Measurements from ENCODE around the gene CHRDL2. TPM values are rescaled to one million over a fixed set of nuclear protein-coding genes. Genes with fewer than 3 reads are reported as not detected.

CHRDL2 gene
- total and polyA plus RNA-seq, 3 experiments from 2014 or later: not detected

DNA sequence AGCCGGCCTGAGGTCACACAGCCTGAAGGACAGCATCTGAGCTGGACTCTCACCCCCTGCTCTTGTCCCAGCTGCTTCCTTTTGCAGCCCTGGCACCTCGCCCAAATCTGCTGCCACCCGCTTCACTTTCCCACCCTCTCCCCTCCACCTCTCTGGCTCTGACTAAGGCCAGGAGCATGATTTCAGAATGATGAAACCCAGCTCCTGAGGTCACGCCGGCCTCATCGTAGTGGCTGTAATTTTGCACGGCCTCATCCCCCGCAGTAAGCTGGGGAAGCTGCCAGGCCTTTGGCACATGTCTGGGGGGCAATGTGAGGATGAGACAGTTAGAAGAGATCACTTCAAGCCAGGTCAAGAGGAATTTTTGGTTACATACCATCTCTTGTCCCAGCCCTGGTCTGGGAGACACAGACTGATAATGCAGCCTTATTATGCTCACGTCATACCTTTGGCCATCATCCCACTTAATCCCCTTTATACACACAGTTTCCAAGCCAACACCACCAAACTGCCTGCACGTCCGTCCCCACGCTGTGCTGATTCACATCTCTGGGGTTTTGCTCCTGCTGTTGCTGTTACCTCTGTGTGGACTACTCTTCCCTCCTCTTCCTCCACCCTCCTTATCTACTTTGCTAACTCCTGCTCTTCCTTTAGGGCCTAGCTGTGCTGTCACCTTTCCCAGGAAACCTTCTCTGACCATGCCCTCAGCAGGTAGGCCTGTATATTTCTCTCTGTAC is 58.1 kb downstream of the CHRDL2 start:
- H3K36me3 ChIP-seq (ENCODE audit: insufficient read depth, low read length): no peaks in the 10 kb centered on the region
- H3K9me3 Mint-ChIP-seq: no peaks in the 10 kb centered on the region
- CTCF ChIA-PET: interaction anchor here (0.5 to 1.4 kb wide), 2 partner anchors 9 to 249 kb away, joined by 3 read pairs; no protein-coding TSS in a partner anchor
- H3K4me3 Mint-ChIP-seq: no peak overlapping the region
- H3K36me3 Mint-ChIP-seq: no peaks in the 10 kb centered on the region
- no peaks in the 10 kb centered on the region for H3K27me3 Mint-ChIP-seq
- H3K4me1 ChIP-seq (ENCODE audit: insufficient read depth, low read length): no peaks in the 10 kb centered on the region
- H3K27ac Mint-ChIP-seq: no peak overlapping the region
- DNase-seq: no peak
- no peak overlapping the region for H3K27ac ChIP-seq (ENCODE audit: low read depth, low read length)
- no peaks in the 10 kb centered on the region for H3K4me1 Mint-ChIP-seq
- H3K27me3 ChIP-seq (ENCODE audit: insufficient read depth, low read length, poor library complexity, severe bottlenecking): no peaks in the 10 kb centered on the region
- no peaks in the 10 kb centered on the region for H3K9me3 ChIP-seq (ENCODE audit: low read length)
- POLR2A ChIA-PET: no interaction called here
- no peak overlapping the region for H3K4me3 ChIP-seq (ENCODE audit: low read length)

GRCh38 chr11:74672332-74672955 is 58.8 kb downstream of the CHRDL2 start:
- Histone ChIP-seq H3K9me3 (ENCODE audit: low read length) (no peaks in the 10 kb centered on the region), H3K27ac (ENCODE audit: low read depth, low read length) (no peak overlapping the region), H3K4me1 (ENCODE audit: insufficient read depth, low read length) (no peaks in the 10 kb centered on the region), H3K36me3 (ENCODE audit: insufficient read depth, low read length) (no peaks in the 10 kb centered on the region), H3K27me3 (ENCODE audit: insufficient read depth, low read length, poor library complexity, severe bottlenecking) (no peaks in the 10 kb centered on the region), H3K4me3 (ENCODE audit: low read length) (no peak overlapping the region)
- Mint-ChIP-seq H3K9me3 (no peaks in the 10 kb centered on the region), H3K27me3 (no peaks in the 10 kb centered on the region), H3K27ac (no peak overlapping the region), H3K4me1 (no peaks in the 10 kb centered on the region), H3K4me3 (no peak overlapping the region), H3K36me3 (no peaks in the 10 kb centered on the region)
- no peak for DNase-seq
- ChIA-PET CTCF (interaction anchor here (0.5 to 1.4 kb wide), 2 partner anchors 10 to 248 kb away, joined by 3 read pairs; no protein-coding TSS in a partner anchor), POLR2A (no interaction called here)

DNA sequence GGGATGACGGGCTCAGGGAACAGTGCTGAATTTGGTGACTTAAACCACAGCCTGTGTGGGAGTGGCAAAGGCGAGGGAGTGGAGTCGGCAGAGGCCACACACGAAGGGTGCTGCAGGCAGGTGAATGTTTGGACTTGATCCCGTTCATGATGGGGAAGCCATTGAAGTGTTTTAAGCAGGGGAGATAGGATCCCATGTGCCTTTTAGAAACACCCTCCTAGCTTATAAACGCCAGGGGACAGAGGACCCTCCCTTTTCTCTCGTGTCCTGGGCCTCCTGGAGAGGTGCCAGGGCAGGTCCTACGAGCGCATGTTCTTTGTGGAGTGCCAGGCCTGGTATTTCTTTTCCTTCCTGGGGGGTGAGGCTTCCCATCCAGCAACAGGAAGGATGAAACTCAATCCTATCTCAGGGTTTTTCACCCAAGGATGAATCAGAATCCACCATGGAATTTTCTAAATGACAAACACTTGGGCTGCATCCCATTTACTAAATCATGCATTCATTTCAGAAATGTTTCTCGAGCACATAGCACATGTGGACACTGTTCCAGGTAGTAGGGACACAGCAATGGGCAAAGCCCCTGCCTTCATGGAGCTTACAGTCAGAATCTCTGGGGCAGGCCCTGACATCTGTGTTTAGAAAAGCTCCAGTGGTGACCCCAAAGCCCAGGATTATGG is 59.6 kb downstream of the CHRDL2 start:
- ChIA-PET CTCF (interaction anchor here (1.4 kb wide), 1 partner anchor 11 kb away, joined by 3 read pairs; no protein-coding TSS in a partner anchor), POLR2A (no interaction called here)
- H3K36me3 ChIP-seq (ENCODE audit: insufficient read depth, low read length): no peaks in the 10 kb centered on the region
- no peaks in the 10 kb centered on the region for H3K9me3 ChIP-seq (ENCODE audit: low read length)
- no peak overlapping the region for H3K27ac ChIP-seq (ENCODE audit: low read depth, low read length)
- no peak for DNase-seq
- H3K4me1 ChIP-seq (ENCODE audit: insufficient read depth, low read length): no peaks in the 10 kb centered on the region
- Mint-ChIP-seq H3K4me1 (no peaks in the 10 kb centered on the region), H3K9me3 (no peaks in the 10 kb centered on the region), H3K27me3 (no peaks in the 10 kb centered on the region), H3K36me3 (no peaks in the 10 kb centered on the region), H3K4me3 (no peak overlapping the region), H3K27ac (no peak overlapping the region)
- H3K27me3 ChIP-seq (ENCODE audit: insufficient read depth, low read length, poor library complexity, severe bottlenecking): no peaks in the 10 kb centered on the region
- H3K4me3 ChIP-seq (ENCODE audit: low read length): no peak overlapping the region

GRCh38 chr11:74670171-74670570 is 61.1 kb downstream of the CHRDL2 start:
- Histone ChIP-seq H3K36me3 (ENCODE audit: insufficient read depth, low read length) (no peaks in the 10 kb centered on the region), H3K27ac (ENCODE audit: low read depth, low read length) (no peak overlapping the region), H3K4me3 (ENCODE audit: low read length) (no peak overlapping the region), H3K4me1 (ENCODE audit: insufficient read depth, low read length) (no peaks in the 10 kb centered on the region), H3K27me3 (ENCODE audit: insufficient read depth, low read length, poor library complexity, severe bottlenecking) (no peaks in the 10 kb centered on the region), H3K9me3 (ENCODE audit: low read length) (no peaks in the 10 kb centered on the region)
- no peaks in the 10 kb centered on the region for H3K4me1 Mint-ChIP-seq
- no peak overlapping the region for H3K4me3 Mint-ChIP-seq
- no peaks in the 10 kb centered on the region for H3K9me3 Mint-ChIP-seq
- no peaks in the 10 kb centered on the region for H3K27me3 Mint-ChIP-seq
- CTCF ChIA-PET: no interaction called here
- H3K36me3 Mint-ChIP-seq: no peaks in the 10 kb centered on the region
- POLR2A ChIA-PET: no interaction called here
- no peak for DNase-seq
- H3K27ac Mint-ChIP-seq: no peak overlapping the region

- H3K4me3 Mint-ChIP-seq: no peak overlapping the region
- H3K9me3 ChIP-seq (ENCODE audit: low read length): no peaks in the 10 kb centered on the region
- ChIA-PET POLR2A (no interaction called here), CTCF (no interaction called here)
- no peaks in the 10 kb centered on the region for H3K9me3 Mint-ChIP-seq
- H3K27me3 ChIP-seq (ENCODE audit: insufficient read depth, low read length, poor library complexity, severe bottlenecking): no peaks in the 10 kb centered on the region
- H3K36me3 Mint-ChIP-seq: no peaks in the 10 kb centered on the region
- DNase-seq: no peak
- H3K27ac ChIP-seq (ENCODE audit: low read depth, low read length): no peak overlapping the region
- H3K4me3 ChIP-seq (ENCODE audit: low read length): no peak overlapping the region
- no peaks in the 10 kb centered on the region for H3K4me1 Mint-ChIP-seq
- H3K27me3 Mint-ChIP-seq: no peaks in the 10 kb centered on the region
- H3K27ac Mint-ChIP-seq: no peak overlapping the region
- H3K36me3 ChIP-seq (ENCODE audit: insufficient read depth, low read length): no peaks in the 10 kb centered on the region
- no peaks in the 10 kb centered on the region for H3K4me1 ChIP-seq (ENCODE audit: insufficient read depth, low read length)
Measured at GRCh38 chr11:74669211-74670160, 61.7 kb downstream of the CHRDL2 start.

DNA sequence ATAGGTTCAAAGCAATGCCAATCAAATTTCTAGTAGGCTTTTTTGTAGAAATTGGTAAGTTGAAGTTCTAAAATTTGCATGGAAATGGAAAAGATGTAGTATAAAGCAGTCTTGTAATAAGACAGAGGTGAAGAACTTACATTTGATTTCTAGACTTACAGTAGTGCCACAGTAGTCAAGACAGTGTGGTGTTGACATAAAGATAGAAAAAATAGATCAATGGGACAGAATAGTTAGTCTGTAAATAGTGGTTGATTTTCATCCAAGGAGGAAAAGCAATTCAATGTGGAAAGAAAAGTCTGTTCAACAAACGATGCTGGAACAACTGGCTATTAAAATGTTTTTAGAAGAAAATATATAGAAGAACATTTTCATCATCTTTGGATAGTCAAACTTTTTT is 67.9 kb downstream of the CHRDL2 start:
- POLR2A ChIA-PET: no interaction called here
- H3K4me3 Mint-ChIP-seq: no peak overlapping the region
- no peak overlapping the region for H3K27ac ChIP-seq (ENCODE audit: low read depth, low read length)
- no peak overlapping the region for H3K27ac Mint-ChIP-seq
- H3K9me3 ChIP-seq (ENCODE audit: low read length): no peaks in the 10 kb centered on the region
- H3K4me1 Mint-ChIP-seq: no peaks in the 10 kb centered on the region
- H3K4me1 ChIP-seq (ENCODE audit: insufficient read depth, low read length): no peaks in the 10 kb centered on the region
- DNase-seq: no peak
- H3K9me3 Mint-ChIP-seq: peaks cover 5 to 12% (median 8%) of the 10 kb centered on the region in 5 donors
- H3K27me3 Mint-ChIP-seq: no peaks in the 10 kb centered on the region
- peaks cover 13 to 36% (median 16%) of the 10 kb centered on the region in 3 donors for H3K36me3 Mint-ChIP-seq
- no peaks in the 10 kb centered on the region for H3K27me3 ChIP-seq (ENCODE audit: insufficient read depth, low read length, poor library complexity, severe bottlenecking)
- H3K4me3 ChIP-seq (ENCODE audit: low read length): no peak overlapping the region
- H3K36me3 ChIP-seq (ENCODE audit: insufficient read depth, low read length): no peaks in the 10 kb centered on the region
- CTCF ChIA-PET: no interaction called here

DNA sequence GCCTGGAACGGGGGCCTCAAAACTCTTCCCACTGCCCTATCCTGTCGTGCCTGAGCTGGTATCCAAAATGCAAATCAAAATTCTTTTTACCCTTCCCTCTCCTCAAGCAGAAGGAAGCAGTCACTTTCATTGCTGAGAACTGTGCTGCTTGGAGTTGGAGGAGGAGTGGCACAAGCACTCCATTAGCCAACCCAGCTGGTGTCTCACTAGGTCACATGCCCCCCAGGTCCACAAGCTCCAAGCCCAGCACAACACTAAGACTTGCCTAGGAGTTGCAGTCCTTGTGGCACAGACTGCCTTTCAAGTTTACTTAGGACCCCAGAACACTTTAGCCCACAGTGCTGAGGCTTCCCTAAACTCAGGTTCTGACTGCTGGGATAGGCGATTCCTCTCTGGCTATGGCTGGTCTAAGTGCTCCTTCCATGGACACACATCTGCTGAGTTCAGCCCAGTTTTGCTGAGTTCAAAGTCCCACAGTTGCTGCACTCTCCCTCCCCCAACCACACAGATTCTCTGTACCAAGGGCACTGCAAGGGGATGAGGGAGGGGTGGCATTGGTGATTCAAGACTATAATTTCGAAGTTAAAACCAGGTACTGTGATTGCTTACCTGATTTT is 68.6 kb downstream of the CHRDL2 start:
- Mint-ChIP-seq H3K9me3 (peaks cover 6 to 12% (median 8%) of the 10 kb centered on the region in 5 donors), H3K4me1 (no peaks in the 10 kb centered on the region), H3K27ac (no peak overlapping the region), H3K4me3 (no peak overlapping the region), H3K36me3 (peaks cover 16 to 42% (median 17%) of the 10 kb centered on the region in 3 donors), H3K27me3 (no peaks in the 10 kb centered on the region)
- no peak overlapping the region for H3K4me3 ChIP-seq (ENCODE audit: low read length)
- no peak overlapping the region for H3K27ac ChIP-seq (ENCODE audit: low read depth, low read length)
- H3K9me3 ChIP-seq (ENCODE audit: low read length): no peaks in the 10 kb centered on the region
- no peaks in the 10 kb centered on the region for H3K27me3 ChIP-seq (ENCODE audit: insufficient read depth, low read length, poor library complexity, severe bottlenecking)
- ChIA-PET CTCF (no interaction called here), POLR2A (no interaction called here)
- H3K4me1 ChIP-seq (ENCODE audit: insufficient read depth, low read length): no peaks in the 10 kb centered on the region
- DNase-seq: no peak
- no peaks in the 10 kb centered on the region for H3K36me3 ChIP-seq (ENCODE audit: insufficient read depth, low read length)

All from CD8-positive, alpha-beta memory T cell (primary cell).